ENCODE data around the gene SHC3. TPM values are rescaled to one million over a fixed set of nuclear protein-coding genes. Genes with fewer than 3 reads are reported as not detected.

Gene SHC3
- polyA plus RNA-seq, 3 donors, result 2.2 to 2.7 (median 2.5) TPM

DNA sequence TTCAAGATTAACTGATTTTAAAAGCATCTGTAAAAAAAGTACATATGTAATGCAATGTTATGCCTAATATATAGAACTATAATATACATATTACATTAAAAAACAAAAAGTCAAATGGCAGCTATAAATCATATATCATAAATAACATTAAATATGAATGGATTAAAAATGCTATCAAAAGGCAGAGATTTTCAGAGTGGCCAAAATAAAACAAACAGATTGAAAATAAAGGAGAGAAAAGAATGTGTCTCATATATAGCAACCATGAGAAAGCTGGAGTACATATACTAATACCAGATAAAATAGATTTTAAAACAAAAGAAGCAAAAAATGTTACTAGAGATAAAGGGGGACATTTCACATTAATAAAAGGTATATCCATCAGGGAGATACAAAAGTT lies 148.8 kb downstream of the SHC3 start:
- no peak for DNase-seq (ENCODE audit: low read depth in 3 of 3, low spot score in 2 of 3)

DNA sequence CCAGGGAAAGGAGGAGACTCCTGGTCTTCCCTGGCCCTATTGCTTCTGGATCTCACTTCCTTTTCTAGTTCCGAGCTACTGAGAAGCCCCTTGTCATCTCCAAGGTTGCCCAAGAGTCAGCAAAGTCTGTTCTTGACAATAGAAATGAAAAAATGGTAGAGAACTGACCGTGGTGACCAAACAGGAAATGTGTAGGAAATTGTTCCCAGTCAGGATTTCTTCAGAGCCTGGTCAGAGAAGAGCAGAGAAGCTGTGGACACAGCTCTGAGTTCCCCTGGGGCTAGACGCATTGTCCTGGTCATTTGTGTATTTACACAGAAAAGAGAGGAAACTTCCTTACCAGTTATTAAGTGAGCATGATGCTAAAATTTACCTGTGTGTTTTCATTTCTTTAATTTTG lies 151.7 kb downstream of the SHC3 start:
- no peak for DNase-seq (ENCODE audit: low read depth in 3 of 3, low spot score in 2 of 3)

DNA sequence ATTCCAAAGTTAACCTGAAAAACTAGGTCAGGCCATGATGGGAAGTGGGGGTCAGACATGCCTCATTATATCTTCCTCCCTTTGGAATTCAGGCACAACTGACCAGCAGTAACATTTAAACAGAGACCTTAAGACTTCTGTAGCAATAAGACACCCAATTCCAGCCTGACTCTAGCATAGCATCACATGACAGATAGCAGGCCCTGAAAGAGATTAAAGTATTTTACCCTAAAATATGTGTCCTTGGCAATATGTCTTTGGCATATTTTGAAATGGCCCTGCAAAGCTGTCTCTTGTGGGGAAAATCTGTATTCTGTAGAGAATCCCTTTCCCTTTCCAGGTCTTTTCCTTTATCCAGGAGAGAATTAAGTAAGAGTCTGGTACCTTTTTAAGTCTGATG lies 153.1 kb downstream of the SHC3 start:
- DNase-seq (ENCODE audit: low read depth in 3 of 3, low spot score in 2 of 3), result no peak

DNA sequence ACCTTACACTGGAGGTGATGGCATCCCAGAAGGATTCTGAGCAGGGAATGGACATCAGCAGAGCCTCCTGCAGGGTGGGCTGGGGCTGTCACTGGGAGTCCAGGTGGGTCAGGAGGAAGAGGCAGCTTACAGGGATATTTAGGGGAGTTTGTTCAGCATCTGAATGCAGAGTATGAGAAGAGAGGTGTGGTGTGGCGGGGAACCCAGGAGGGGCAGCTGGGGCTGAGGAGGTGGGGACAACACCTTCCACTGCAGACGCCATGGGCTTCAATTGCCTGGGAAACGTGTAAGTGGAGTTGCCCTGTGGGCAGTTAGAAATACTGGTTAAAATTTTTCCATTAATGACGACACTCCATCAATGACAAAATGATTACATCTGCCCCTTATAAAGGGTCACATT lies 153.9 kb downstream of the SHC3 start:
- DNase-seq (ENCODE audit: low read depth in 3 of 3, low spot score in 2 of 3), result no peak

DNA sequence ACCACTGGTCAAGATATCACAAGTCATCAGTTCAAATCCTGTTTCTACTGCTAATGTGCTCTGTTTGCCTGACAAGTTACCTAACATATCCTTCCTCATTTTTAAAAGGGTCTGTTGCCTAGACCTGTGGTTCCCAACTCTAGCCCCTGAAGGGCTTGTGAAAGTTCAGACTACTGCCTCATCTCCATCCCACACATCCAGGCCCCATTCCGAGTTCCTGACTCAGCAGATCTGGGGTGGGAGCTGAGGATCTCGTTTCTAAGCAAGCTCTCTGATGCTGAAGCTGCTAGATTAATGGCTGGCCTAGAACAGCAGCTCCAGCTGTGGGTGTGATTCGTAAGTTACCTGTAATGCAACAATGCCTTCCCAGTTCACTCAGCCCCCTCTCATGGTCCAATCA lies 154.9 kb downstream of the SHC3 start:
- no peak for DNase-seq (ENCODE audit: low read depth in 3 of 3, low spot score in 2 of 3)

DNA sequence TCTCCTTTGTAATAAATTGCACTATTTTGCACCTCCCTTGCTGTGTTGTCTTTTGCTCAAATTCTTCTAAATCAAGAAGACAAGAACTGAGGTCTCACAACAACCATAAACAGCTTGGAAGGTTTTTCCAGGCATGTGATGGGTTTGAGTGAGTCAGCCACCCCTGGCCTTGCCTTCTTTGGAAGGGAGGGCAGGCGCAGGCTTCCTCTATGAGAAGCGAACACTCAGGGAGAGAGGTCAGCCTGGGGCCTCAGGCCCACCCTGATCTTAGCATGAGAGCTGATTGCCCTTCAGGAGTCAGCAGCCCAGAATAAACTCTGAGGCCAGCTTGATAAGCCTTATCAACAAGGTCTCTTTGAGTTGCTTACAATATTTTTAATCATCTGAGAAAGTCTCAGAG lies 155.7 kb downstream of the SHC3 start:
- DNase-seq (ENCODE audit: low read depth in 3 of 3, low spot score in 2 of 3), result no peak

DNA sequence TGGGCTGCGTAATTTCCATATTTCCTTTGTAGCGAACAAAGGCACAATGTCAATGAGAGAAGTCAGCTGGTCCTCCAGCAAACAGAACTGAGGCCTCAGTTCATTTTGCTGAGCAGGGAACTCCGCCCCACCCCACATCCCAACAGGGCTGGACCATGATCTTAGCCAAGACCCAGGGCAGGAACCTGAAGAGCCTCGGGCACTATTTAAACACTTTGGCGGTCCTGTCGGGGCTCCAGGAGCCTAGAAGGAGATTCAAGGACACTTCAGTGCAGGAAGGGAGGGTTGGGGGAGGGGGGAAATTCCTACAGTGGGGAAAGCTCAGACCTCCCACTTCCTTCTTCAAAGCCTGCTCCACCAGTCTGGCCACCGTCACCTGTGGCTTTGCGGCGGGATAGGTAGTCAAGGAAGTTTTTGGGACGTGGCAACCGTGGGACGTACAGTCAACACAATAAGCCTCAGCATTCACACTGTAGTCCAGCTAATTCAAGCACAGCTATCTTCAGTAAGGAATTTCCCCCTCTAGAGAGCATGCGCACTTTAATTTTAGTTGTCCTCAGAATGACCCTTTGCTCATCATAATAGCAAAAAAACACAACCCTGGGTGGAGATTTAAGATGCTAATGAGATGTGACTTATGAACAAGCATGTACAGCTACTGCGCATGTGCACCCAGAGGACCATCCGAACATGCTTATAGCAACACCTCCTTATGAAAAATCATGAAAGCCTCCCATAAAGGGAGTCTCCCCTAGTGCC lies 156.4 kb downstream of the SHC3 start:
- no peak for DNase-seq (ENCODE audit: low read depth in 3 of 3, low spot score in 2 of 3)

DNA sequence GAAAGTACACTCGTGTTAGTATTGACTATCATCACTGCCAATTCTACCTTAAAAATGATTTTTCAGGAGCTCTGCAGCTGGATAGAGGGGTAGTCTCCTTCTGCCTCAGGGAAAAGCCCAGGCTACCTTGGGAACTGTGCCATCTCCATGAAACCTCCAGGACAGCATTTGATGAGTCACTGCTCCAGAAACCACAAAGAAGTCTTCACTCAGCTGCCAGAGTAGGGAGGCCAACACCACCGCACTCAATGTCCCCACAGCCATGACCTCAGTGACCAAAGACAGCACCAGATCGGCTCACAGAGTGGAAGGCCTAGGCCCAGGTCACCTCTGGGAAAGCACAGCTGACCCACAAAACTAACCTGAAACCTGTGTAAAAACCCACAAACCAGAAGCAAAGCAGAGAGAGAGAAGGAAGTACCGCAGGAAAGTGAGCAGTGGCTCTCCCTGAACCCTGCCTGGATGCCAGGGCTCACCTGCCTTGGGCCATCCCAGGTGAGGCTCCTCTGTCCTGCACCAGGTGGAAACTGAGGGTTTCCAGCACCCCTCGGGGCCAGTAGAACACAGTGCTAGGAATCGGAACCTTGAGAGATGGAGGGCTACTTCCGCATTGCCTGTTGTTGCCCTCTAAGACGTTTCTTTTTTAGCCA lies 157.3 kb downstream of the SHC3 start:
- no peak for DNase-seq (ENCODE audit: low read depth in 3 of 3, low spot score in 2 of 3)

DNA sequence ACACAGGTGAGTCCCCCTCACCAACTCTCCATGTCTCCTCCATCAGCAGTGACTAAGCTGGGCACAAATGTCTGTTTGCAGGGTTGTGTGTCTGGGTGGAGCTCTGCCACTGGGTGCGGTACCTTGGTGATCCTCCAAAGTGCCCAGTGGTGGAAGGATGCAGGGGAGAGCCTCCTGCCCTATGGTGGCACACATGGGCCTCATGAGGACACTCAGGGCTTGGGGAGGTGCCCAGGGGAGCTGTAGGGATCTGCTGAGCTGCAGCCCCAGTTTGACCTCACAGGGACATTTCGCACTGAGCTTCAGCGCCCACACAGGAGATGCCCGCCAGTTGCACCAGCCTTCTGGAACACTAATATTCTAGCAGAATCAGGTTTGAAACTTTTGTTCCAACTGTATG lies 157.9 kb downstream of the SHC3 start:
- no peak for DNase-seq (ENCODE audit: low read depth in 3 of 3, low spot score in 2 of 3)

DNA sequence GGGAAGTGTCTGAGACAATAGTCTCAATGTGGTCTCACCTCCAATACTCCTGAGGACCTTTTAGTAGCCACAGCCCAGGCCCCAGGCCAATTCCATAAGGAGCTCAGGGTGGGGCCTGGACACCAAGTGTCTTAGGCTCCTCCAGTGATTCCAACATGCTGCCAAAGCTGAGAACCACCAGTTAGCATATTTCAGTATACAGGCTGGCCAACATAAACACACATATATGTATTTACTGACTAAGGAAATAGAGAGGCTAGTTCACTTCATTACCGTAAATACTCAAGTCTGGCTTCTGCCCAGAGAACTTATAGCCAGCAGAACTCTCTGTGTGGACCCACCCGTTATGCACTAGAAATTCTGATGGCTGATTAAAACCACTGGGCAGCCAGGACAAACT lies 163.3 kb downstream of the SHC3 start:
- no peak for DNase-seq (ENCODE audit: low read depth in 3 of 3, low spot score in 2 of 3)

DNA sequence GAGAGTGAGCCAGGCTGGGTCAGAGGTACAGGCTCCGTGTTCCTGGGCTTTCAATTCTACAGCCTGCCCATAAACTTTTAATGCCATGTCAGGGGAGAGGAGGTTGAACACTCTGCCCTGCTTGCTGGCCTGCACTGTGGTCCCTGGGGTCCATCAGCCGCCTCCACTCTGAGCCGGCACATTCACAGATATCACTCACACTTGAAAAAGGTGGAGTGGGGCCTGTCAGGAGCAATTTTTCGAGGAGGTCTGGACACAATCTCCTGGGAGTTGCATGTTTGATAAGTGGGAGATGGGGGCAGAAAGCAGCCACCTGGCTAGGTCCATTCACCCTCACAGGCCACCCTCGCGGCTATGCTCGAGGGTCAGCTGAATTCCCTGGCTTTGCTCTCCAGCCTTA lies 164.5 kb downstream of the SHC3 start:
- no peak for DNase-seq (ENCODE audit: low read depth in 3 of 3, low spot score in 2 of 3)

DNA sequence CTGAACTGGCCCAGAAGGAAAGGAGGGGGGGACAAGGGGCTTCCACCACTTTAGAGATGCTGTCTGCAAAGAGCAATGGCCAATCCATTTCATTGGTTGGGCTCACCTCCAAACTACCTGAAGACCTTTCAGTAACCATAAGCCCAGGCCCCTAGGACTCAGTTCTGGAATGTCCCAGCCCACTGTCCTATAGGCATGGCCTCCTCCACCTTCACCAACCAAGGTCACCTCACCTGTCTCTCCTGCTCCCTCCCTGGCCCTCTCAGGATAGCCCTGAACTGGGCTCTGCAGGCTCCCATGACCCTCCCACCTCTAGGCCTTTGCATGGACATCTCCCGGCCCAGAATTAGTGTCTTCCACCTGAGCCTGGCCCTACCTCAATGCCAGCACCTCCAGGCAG lies 165.0 kb downstream of the SHC3 start:
- DNase-seq (ENCODE audit: low read depth in 3 of 3, low spot score in 2 of 3), result no peak

DNA sequence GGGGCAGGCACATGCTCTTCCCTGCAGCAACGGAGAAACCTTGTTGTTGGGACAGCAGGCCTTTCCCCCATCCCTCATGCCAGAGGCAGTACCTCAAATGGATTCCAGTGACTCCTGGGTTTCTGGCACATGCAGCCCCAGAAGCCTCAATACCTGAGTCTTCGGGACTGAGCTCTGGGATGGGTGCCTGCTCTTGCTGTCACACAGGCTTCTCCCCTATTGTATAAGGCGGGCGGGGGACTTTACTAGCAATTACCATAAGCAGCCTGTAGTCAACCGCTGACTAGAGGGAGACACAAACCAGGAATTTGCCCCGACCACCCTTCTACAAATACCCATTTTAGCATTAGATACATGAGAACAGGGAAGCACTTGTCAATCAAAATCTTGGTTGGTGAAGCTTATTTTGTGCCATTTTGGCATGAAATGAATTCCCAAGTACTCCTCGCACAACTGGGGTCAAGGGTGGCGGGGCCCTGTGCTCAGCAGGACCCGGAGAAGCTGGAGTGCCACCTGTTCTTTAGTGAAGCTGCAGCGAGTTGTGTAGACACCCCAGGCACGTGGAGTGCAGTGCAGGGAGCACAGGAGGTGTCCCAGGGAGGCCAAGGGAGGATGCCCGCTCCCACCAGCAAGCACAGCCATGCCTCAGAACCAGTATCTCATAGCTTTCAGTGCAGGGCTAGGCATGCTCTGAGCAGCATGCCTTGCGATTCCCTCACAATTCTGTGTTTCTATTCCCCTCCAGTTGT lies 166.2 kb downstream of the SHC3 start:
- DNase-seq (ENCODE audit: low read depth in 3 of 3, low spot score in 2 of 3), result no peak

DNA sequence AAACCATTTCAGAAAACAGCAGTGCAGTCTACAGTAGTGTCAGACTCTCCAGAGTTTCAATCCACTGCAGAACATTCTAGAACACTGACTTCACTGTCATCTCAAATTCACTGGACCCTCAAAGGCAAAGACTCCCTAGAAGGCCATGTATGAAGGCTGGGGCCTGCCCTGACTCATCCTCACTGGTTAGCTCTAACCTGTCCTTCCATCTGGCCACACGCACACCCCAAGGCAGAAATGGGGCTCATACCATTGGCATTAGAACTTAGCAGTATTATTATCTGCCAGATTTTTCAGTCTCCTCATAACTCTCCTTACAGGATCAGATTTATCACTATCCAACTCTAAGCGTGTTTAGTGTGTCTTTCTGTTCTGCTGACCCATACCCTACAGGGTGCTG lies 166.9 kb downstream of the SHC3 start:
- DNase-seq (ENCODE audit: low read depth in 3 of 3, low spot score in 2 of 3), result no peak

DNA sequence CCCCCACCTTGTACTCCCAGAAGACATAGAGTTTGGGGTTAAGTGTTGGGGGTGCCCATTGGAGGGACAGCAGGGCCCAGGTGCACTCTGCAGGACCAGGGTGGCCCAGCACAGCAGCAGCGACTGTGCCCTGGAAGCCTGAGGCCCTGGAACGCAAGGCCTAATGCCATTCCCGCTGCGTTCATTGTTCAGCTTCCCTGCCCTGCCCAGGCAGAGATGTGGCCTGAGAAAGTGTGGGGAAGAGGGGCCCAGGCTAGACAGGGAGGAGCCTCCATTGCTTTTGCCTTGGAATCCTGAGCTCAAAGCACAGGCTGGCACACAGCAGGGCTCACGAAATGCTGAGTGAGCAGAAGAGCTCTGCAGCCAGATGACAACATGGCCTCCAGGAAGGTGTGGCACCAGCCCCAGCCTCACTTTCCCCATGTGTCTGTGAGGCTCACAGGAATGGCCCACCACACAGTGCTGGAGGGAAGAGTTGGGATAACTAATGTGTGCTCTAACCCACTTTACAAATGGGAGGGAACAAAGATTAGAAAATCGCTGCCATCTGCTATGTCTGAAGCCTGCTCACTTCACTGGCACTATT lies 168.0 kb downstream of the SHC3 start:
- DNase-seq (ENCODE audit: low read depth in 3 of 3, low spot score in 2 of 3), result no peak

DNA sequence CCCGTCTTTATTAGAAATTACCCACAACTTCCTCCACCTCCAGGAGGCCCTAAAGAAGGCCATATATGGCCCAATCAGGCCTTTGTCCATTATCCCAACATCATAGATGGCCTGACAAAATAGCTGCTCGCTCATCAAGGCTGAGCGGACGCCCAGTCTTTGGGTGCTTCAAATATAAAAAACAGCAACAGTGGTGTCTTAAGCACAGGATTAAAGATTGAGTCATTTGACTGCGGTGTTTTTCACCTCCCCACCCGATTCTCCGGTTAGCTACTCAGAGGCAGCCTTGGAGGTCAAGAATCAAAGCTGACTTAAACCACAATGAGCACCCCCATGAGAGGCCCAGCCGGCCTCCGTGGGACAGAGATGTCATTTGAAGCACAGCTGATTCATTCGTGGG lies 168.6 kb downstream of the SHC3 start:
- no peak for DNase-seq (ENCODE audit: low read depth in 3 of 3, low spot score in 2 of 3)

DNA sequence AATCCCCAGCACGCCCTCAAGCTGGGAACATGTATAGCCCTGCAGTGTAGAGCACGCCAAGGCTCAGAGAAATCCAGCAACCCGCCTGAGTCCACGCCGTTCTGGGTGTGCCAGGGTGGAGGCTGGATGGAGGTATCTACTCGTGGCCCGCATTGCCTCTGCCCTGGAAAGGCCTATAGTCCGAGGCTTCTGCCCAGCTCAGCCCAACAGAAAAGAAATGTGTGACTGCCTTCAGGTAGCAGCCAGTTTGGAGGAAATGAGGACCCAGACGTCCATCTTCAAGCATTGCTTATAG lies 169.1 kb downstream of the SHC3 start:
- no peak for DNase-seq (ENCODE audit: low read depth in 3 of 3, low spot score in 2 of 3)

DNA sequence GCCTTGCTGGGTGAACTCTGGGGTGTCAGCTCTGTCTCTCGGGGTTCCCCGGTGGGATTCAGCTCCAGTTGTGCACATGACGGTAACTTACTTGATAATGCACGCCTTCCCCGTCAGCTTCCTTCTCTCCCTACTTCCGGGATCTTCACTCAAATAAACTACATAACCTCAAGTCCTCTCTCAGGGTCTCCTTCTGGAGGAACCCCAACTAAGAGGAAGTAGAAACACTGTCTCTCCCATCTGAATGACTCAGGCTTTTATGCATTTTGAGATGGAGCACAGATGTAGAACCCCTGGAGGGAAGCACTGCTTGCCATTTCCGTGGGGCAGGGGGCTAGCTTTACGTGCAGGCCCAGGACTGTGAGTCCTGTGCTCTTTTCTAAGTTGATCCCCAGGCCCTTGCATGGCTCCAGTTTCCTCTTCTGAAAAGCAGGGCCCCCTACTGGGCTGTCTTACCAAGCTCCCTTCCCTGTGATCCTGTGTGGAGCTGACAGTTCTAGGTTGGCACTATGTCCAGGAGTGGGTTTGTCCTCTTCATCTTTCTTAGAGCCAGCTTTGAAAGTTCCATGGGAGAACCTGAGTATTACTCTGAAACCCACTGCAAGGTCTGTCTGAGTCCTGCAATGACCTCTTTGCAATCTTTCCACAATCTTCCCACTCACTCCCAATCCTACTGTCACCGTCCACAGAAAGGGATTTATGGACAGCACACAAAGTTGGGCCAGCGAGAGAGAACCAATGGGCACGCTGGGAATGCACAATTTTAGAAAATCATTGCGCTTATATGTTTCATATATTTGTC lies 169.7 kb downstream of the SHC3 start:
- DNase-seq (ENCODE audit: low read depth in 3 of 3, low spot score in 2 of 3), result no peak

DNA sequence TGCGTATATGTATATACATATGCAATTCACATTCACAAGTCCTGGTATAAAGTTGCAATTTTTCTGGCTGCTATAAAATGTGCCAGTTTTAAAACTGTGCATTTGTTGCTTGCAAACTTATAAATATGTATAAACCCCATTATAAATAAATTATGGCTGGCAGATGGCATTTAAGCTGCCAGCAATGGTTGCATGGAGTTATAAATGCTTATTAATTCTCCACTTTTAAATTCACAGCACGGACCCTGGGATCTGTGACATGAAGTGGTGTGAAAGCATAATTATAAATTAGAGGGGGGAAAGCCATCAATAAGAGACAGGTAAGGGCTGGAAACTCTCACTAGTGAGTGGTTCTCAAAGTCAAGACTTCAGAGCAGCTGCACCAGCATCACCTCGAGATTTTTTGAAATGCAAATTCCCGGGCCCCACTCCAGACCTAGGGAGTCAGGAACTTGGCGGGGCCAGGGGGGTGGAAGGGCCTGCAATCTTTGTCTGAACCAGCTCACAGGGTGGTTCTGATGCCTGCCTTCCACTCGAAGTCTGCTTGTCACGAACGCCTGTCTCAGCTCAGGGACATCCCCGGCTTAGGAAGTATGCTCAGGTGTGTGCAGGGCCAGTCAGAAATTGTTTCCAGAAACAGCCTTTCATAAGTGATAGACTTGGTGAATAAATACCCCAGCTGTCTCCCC lies 170.4 kb downstream of the SHC3 start:
- no peak for DNase-seq (ENCODE audit: low read depth in 3 of 3, low spot score in 2 of 3)

Measured in right renal cortex interstitium (tissue), 3 donors.